ENCODE measurements around the gene PRKCA.

- TF ChIP-seq, protein P1, sequence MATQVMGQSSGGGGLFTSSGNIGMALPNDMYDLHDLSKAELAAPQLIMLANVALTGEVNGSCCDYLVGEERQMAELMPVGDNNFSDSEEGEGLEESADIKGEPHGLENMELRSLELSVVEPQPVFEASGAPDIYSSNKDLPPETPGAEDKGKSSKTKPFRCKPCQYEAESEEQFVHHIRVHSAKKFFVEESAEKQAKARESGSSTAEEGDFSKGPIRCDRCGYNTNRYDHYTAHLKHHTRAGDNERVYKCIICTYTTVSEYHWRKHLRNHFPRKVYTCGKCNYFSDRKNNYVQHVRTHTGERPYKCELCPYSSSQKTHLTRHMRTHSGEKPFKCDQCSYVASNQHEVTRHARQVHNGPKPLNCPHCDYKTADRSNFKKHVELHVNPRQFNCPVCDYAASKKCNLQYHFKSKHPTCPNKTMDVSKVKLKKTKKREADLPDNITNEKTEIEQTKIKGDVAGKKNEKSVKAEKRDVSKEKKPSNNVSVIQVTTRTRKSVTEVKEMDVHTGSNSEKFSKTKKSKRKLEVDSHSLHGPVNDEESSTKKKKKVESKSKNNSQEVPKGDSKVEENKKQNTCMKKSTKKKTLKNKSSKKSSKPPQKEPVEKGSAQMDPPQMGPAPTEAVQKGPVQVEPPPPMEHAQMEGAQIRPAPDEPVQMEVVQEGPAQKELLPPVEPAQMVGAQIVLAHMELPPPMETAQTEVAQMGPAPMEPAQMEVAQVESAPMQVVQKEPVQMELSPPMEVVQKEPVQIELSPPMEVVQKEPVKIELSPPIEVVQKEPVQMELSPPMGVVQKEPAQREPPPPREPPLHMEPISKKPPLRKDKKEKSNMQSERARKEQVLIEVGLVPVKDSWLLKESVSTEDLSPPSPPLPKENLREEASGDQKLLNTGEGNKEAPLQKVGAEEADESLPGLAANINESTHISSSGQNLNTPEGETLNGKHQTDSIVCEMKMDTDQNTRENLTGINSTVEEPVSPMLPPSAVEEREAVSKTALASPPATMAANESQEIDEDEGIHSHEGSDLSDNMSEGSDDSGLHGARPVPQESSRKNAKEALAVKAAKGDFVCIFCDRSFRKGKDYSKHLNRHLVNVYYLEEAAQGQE (IDR thresholded peaks at IDR 0.05), result no peak
- TF ChIP-seq, protein P2, sequence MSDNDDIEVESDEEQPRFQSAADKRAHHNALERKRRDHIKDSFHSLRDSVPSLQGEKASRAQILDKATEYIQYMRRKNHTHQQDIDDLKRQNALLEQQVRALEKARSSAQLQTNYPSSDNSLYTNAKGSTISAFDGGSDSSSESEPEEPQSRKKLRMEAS (IDR thresholded peaks at IDR 0.05), result no peak
- TF ChIP-seq YY1 (IDR thresholded peaks at IDR 0.05) (no peak), HNF4A (conservative IDR thresholded peaks at IDR 0.05) (no peak)
These were observed 309.0 kb downstream of the PRKCA start for GRCh38 chr17:66611397-66611796.

Data from liver (tissue), 2 donors.